HCT116 (cell line): ENCODE data around the gene GSG1L. TPM values are rescaled to one million over a fixed set of nuclear protein-coding genes. Genes with fewer than 3 reads are reported as not detected.

ENCODE experiments used
- ATAC-seq: fragments of 200-7000 bp; cut with Tn5 transposase; 2 replicates; pipeline ENCODE4 v1.9.1; 2020; ENCODE audit warnings: mild to moderate bottlenecking, moderate library complexity
- BruUV-seq: library from RNA; stranded (reverse); fragments of 400-500 nt; replicated peaks from 2 replicates; lab custom pipeline; 2021; lab: Mats Ljungman, UMichigan
- CTCF ChIA-PET: fragments of 300-600 bp; sonication (Branson Sonifier 250); formaldehyde crosslinking; loops from one replicate; lab custom pipeline; 2021; ENCODE audit warnings: antibody characterized with exemption; lab: Charles Lee
- POLR2A ChIA-PET: fragments of 300-600, 350-600 bp; sonication (Branson Sonifier 250); formaldehyde crosslinking; loops from one replicate; lab custom pipeline; 2021; ENCODE audit warnings: antibody characterized with exemption; lab: Charles Lee
- RAD21 ChIA-PET, 2 experiments: fragments of 300-600 bp; sonication (Branson Sonifier 250); formaldehyde crosslinking; loops; one replicate each; lab custom pipeline; 2023; ENCODE audit warnings: low total read pairs in 2 of 2; ENCODE audit not compliant: uncharacterized antibody in 2 of 2, unreplicated experiment in 2 of 2, low non-redundant PET in 1 of 2; lab: Charles Lee
- DNase-seq: peaks from one replicate; pipeline ENCODE4 v3.0.0-alpha.2; 2010; ENCODE audit warnings: low read depth, low spot score
- H2AFZ ChIP-seq: fragments of 200-600 bp; shearing (Covaris generic), sonication (generic); 2 replicates; pipeline ENCODE4 v1.6.1; 2017; ENCODE audit warnings: low read depth, mixed run types, mixed read lengths, antibody characterized with exemption, low read length; ENCODE audit not compliant: poor library complexity, severe bottlenecking
- H3K27ac ChIP-seq: 2 replicates; pipeline ENCODE4 v1.5.1; 2012; ENCODE audit warnings: low read depth, low read length
- H3K27me3 ChIP-seq: fragments of 200-600 bp; sonication (generic); 2 replicates; pipeline ENCODE4 v1.6.1; 2016; ENCODE audit warnings: mixed run types, low read length, mixed read lengths; ENCODE audit not compliant: insufficient read depth
- H3K36me3 ChIP-seq, 2 experiments: fragments of 200-500 bp in 1 of 2; fragments of 200-600 bp in 1 of 2; sonication (Bioruptor generic) in 1 of 2; sonication (generic) in 1 of 2; 2 replicates each; pipeline versions ENCODE4 v1.5.1 to v1.6.1; 2014 to 2016; ENCODE audit warnings: low read length in 2 of 2, inconsistent platforms in 1 of 2, mixed read lengths in 1 of 2, mixed run types in 1 of 2; ENCODE audit not compliant: insufficient read depth in 2 of 2, control insufficient read depth in 1 of 2
- H3K4me1 ChIP-seq, 2 experiments: fragments of 200-600 bp in 1 of 2; sonication (generic) in 1 of 2; 2 replicates each; pipeline versions ENCODE4 v1.5.1 to v1.6.1; 2012 to 2017; ENCODE audit warnings: low read length in 2 of 2, inconsistent platforms in 1 of 2, mild to moderate bottlenecking in 1 of 2, mixed read lengths in 1 of 2, mixed run types in 1 of 2, moderate library complexity in 1 of 2; ENCODE audit not compliant: insufficient read depth in 2 of 2, control insufficient read depth in 1 of 2
- H3K4me2 ChIP-seq: fragments of 200-600 bp; sonication (generic); 2 replicates; pipeline ENCODE4 v1.6.1; 2017; ENCODE audit warnings: mixed run types, low read length, mixed read lengths
- H3K4me3 ChIP-seq, 2 experiments: fragments of 200-600 bp in 1 of 2; sonication (generic) in 1 of 2; replicated peaks in 1 of 2; 2 replicates each; pipeline ENCODE4 v1.5.1; 2011 to 2016; ENCODE audit warnings: low read length in 2 of 2, control low read depth in 1 of 2, low read depth in 1 of 2, mild to moderate bottlenecking in 1 of 2, mixed read lengths in 1 of 2, mixed run types in 1 of 2
- H3K79me2 ChIP-seq: fragments of 200-600 bp; sonication (generic); 2 replicates; pipeline ENCODE4 v1.6.1; 2017; ENCODE audit warnings: mild to moderate bottlenecking, mixed run types, low read length, moderate library complexity, mixed read lengths; ENCODE audit not compliant: insufficient read depth
- H3K9ac ChIP-seq: fragments of 200-600 bp; sonication (generic); 2 replicates; pipeline ENCODE4 v1.6.1; 2016; ENCODE audit warnings: low read length, mixed read lengths
- H3K9me2 ChIP-seq: fragments of 200-600 bp; sonication (generic), shearing (Covaris generic); 2 replicates; pipeline ENCODE4 v1.6.1; 2017; ENCODE audit warnings: mixed run types, mild to moderate bottlenecking, moderate library complexity; ENCODE audit not compliant: insufficient read depth
- H3K9me3 ChIP-seq, 2 experiments: fragments of 200-500 bp in 1 of 2; fragments of 200-600 bp in 1 of 2; sonication (Bioruptor generic) in 1 of 2; sonication (generic) in 1 of 2; 2 replicates each; pipeline ENCODE4 v1.6.1; 2014 to 2017; ENCODE audit warnings: low read length in 2 of 2, mixed read lengths in 2 of 2, inconsistent platforms in 1 of 2, low read depth in 1 of 2, mild to moderate bottlenecking in 1 of 2, mixed run types in 1 of 2, moderate library complexity in 1 of 2; ENCODE audit not compliant: control insufficient read depth in 1 of 2, insufficient read depth in 1 of 2
- H4K20me1 ChIP-seq: fragments of 200-600 bp; sonication (generic), shearing (Covaris generic); 2 replicates; pipeline ENCODE4 v1.6.1; 2017; ENCODE audit warnings: mixed run types, mild to moderate bottlenecking, moderate library complexity; ENCODE audit not compliant: insufficient read depth
- SIN3A ChIP-seq: IDR thresholded peaks from 2 replicates; pipeline ENCODE4 v1.6.1; 2012; ENCODE audit warnings: low read depth
- intact Hi-C: fragments of 100-400 bp; cut with micrococcal nuclease; formaldehyde crosslinking; loops from 2 replicates; pipeline ENCODE4 v1.10.0; 2022
- total RNA-seq: library from RNA; stranded (reverse); gene quantifications from one replicate; pipeline ENCODE4 v1.2.1, GENCODE V29; 2021; ENCODE audit not compliant: unreplicated experiment
- TF ChIP-seq, protein P1 (sequence below): IDR thresholded peaks from 2 replicates; pipeline ENCODE4 v1.6.1; 2011; ENCODE audit warnings: mild to moderate bottlenecking, low read length, moderate library complexity; ENCODE audit not compliant: insufficient replicate concordance; ENCODE audit errors: extremely low read depth

The GSG1L gene
- total RNA-seq, 1 experiment from 2014 or later, result not detected

DNA sequence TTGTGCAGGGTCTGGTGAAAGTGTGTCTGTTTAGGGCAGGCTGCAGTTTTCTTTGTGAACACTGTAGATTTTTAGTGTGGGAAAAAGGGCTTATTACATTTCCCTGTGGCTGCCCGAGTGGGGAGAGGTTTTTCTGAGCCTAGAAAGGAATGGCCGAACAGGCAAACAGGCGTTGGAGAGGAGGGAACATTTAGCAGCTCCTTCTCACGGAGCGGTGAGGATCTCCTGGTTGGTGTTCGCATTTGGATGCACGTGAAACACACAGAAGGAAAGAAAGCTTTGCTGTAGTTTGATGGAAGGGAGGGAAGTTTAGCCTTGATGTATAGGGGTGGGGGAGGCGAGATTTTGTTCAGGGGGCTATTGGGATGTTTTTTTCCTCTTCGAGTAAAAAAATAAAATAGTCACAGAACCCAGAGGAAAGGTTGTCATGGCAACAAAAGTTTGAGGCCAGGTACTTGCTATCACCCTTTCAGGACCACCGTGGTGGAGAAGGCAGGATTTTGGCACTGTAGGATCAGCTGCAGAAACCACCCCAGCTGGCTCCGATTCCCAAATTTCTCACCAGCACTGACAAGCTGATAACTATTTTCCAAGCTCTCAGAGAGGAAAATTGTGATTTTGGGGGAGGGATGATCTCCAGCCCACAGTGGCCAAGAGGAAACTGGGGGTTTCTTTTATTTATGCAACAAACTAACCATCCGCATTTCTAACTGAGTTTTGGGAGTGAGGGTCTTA is 3.5 kb downstream of the GSG1L start (continued):
- TF ChIP-seq, protein P1, sequence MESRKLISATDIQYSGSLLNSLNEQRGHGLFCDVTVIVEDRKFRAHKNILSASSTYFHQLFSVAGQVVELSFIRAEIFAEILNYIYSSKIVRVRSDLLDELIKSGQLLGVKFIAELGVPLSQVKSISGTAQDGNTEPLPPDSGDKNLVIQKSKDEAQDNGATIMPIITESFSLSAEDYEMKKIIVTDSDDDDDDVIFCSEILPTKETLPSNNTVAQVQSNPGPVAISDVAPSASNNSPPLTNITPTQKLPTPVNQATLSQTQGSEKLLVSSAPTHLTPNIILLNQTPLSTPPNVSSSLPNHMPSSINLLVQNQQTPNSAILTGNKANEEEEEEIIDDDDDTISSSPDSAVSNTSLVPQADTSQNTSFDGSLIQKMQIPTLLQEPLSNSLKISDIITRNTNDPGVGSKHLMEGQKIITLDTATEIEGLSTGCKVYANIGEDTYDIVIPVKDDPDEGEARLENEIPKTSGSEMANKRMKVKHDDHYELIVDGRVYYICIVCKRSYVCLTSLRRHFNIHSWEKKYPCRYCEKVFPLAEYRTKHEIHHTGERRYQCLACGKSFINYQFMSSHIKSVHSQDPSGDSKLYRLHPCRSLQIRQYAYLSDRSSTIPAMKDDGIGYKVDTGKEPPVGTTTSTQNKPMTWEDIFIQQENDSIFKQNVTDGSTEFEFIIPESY, result no peak

DNA sequence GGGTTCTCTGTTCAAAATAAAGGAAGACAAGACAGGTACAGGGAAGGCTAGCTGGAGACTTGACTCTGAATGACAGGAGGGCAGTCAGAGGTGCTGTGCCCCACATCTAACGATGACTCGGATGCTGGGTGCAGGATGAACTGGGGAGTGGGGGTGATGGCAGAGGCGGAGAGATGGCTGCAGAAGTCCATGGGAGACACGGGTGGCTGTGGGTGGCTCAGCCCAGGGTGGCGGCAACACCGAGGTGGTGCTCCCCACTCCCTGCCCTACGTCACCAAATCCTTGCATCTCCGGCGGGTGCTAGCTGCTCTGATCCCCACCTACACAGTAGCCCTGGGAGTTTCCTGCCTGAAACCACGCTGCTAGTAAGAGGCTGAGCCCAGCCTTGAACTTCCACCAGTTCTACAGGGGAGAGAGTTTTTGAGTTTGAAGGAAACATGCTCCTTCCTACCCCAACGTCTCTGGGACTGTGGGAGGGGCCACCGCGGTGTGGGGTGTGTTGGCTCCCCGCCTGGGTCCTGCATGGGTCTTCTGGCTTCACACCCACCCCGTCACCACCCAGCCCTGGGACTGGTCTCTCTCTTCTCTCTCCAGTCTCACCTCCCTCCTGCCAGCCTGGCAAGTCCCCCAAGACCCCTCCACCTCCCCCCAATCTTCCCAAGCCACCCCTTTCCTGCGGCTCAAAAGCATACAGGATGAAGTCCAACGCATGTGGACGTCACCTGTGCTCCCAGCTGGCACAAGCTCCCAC is 4.5 kb downstream of the GSG1L start:
- ChIA-PET CTCF (no interaction called here), RAD21 (interaction anchor here in 1 of 2 experiments (0.7 kb wide), 1 partner anchor 257 kb away, joined by 3 read pairs; no protein-coding TSS in a partner anchor), POLR2A (no interaction called here)
- Histone ChIP-seq H2AFZ (no peak overlapping the region), H3K9ac (no peak overlapping the region), H4K20me1 (no peaks in the 10 kb centered on the region), H3K4me3 (no peak overlapping the region), H3K27ac (no peak overlapping the region), H3K36me3 (no peaks in the 10 kb centered on the region), H3K27me3 (peaks cover 12% of the 10 kb centered on the region; the same call in 1 of the 2 replicates), H3K9me3 (no peaks in the 10 kb centered on the region), H3K9me2 (no peaks in the 10 kb centered on the region), H3K4me2 (no peak overlapping the region), H3K79me2 (no peaks in the 10 kb centered on the region), H3K4me1 (no peaks in the 10 kb centered on the region)
- no TSS peak for BruUV-seq
- intact Hi-C loops, result no loop called here
- DNase-seq (no peak), ATAC-seq (no peak)
- TF ChIP-seq SIN3A, result no peak
